A549 (cell line): Measurements from ENCODE around the gene PLA2G2A.

ENCODE experiments used
- CBX2 ChIP-seq: fragments of 200-600 bp; sonication (generic); IDR thresholded peaks from 2 replicates; pipeline ENCODE4 v1.6.1; 2016; ENCODE audit warnings: low read depth, mild to moderate bottlenecking, borderline replicate concordance
- EP300 ChIP-seq, 2 experiments: fragments of >200 bp; sonication (Bioruptor Twin); formaldehyde crosslinking; IDR thresholded peaks; 2 replicates in 1 of 2; 3 replicates in 1 of 2; pipeline ENCODE4 v1.6.1; 2016 to 2017
- HDAC2 ChIP-seq: fragments of 200-600 bp; sonication (generic); IDR thresholded peaks from 2 replicates; pipeline ENCODE4 v1.6.1; 2016
- JUN ChIP-seq, 2 experiments: fragments of >200 bp; sonication (Bioruptor Twin); formaldehyde crosslinking; IDR thresholded peaks; 2 replicates in 1 of 2; 3 replicates in 1 of 2; pipeline ENCODE4 v1.6.1; 2016 to 2017
- POLR2A ChIP-seq: IDR thresholded peaks from 2 replicates; pipeline ENCODE4 v1.6.1; 2012; ENCODE audit warnings: mild to moderate bottlenecking, low read length
- RNF2 ChIP-seq: fragments of 200-600 bp; sonication (generic); IDR thresholded peaks from 2 replicates; pipeline ENCODE4 v1.6.1; 2016; ENCODE audit warnings: low read depth, mild to moderate bottlenecking, antibody characterized with exemption, moderate library complexity, borderline replicate concordance
- TF ChIP-seq, protein P1 (sequence below): fragments of 200-600 bp; sonication (generic); IDR thresholded peaks from 2 replicates; pipeline ENCODE4 v1.6.1; 2016; ENCODE audit warnings: antibody characterized with exemption, mild to moderate bottlenecking, moderate library complexity
- TF ChIP-seq, protein P2 (sequence below): fragments of >200 bp; sonication (Bioruptor Twin); formaldehyde crosslinking; IDR thresholded peaks from 3 replicates; pipeline ENCODE4 v1.5.1; 2016
- TF ChIP-seq, protein P3 (sequence below): fragments of 250-450 bp; sonication (Bioruptor Pico); IDR thresholded peaks from 2 replicates; pipeline ENCODE4 v1.5.0; 2021; ENCODE audit warnings: mild to moderate bottlenecking, moderate library complexity, borderline replicate concordance
- TF ChIP-seq, protein P4 (sequence below): fragments of 450-650 bp; IDR thresholded peaks from 2 replicates; pipeline ENCODE4 v1.6.1; 2014; ENCODE audit warnings: antibody characterized with exemption

DNA sequence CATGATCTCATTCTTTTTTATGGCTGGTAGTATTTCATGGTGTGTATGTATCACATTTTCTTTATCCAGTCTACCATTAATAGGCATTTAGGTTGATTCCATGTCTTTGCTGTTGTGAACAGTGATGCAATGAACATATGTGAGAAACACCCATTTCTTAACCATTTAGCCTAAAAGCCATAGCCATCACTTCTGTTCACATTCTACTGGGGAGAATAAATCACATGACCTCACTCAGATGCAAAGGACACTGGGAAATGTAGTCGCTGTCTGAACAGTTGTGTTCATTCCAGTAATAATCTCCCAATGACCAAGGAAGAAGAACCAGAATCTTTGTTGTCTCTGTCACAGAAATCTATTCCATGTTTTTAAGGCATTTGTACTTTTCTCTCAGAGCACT lies 40.9 kb downstream of the PLA2G2A start:
- TF ChIP-seq, protein P1, sequence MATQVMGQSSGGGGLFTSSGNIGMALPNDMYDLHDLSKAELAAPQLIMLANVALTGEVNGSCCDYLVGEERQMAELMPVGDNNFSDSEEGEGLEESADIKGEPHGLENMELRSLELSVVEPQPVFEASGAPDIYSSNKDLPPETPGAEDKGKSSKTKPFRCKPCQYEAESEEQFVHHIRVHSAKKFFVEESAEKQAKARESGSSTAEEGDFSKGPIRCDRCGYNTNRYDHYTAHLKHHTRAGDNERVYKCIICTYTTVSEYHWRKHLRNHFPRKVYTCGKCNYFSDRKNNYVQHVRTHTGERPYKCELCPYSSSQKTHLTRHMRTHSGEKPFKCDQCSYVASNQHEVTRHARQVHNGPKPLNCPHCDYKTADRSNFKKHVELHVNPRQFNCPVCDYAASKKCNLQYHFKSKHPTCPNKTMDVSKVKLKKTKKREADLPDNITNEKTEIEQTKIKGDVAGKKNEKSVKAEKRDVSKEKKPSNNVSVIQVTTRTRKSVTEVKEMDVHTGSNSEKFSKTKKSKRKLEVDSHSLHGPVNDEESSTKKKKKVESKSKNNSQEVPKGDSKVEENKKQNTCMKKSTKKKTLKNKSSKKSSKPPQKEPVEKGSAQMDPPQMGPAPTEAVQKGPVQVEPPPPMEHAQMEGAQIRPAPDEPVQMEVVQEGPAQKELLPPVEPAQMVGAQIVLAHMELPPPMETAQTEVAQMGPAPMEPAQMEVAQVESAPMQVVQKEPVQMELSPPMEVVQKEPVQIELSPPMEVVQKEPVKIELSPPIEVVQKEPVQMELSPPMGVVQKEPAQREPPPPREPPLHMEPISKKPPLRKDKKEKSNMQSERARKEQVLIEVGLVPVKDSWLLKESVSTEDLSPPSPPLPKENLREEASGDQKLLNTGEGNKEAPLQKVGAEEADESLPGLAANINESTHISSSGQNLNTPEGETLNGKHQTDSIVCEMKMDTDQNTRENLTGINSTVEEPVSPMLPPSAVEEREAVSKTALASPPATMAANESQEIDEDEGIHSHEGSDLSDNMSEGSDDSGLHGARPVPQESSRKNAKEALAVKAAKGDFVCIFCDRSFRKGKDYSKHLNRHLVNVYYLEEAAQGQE = no peak
- TF ChIP-seq, protein P2, sequence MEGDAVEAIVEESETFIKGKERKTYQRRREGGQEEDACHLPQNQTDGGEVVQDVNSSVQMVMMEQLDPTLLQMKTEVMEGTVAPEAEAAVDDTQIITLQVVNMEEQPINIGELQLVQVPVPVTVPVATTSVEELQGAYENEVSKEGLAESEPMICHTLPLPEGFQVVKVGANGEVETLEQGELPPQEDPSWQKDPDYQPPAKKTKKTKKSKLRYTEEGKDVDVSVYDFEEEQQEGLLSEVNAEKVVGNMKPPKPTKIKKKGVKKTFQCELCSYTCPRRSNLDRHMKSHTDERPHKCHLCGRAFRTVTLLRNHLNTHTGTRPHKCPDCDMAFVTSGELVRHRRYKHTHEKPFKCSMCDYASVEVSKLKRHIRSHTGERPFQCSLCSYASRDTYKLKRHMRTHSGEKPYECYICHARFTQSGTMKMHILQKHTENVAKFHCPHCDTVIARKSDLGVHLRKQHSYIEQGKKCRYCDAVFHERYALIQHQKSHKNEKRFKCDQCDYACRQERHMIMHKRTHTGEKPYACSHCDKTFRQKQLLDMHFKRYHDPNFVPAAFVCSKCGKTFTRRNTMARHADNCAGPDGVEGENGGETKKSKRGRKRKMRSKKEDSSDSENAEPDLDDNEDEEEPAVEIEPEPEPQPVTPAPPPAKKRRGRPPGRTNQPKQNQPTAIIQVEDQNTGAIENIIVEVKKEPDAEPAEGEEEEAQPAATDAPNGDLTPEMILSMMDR = no peak
- no peak for TF ChIP-seq POLR2A
- TF ChIP-seq, protein P3, sequence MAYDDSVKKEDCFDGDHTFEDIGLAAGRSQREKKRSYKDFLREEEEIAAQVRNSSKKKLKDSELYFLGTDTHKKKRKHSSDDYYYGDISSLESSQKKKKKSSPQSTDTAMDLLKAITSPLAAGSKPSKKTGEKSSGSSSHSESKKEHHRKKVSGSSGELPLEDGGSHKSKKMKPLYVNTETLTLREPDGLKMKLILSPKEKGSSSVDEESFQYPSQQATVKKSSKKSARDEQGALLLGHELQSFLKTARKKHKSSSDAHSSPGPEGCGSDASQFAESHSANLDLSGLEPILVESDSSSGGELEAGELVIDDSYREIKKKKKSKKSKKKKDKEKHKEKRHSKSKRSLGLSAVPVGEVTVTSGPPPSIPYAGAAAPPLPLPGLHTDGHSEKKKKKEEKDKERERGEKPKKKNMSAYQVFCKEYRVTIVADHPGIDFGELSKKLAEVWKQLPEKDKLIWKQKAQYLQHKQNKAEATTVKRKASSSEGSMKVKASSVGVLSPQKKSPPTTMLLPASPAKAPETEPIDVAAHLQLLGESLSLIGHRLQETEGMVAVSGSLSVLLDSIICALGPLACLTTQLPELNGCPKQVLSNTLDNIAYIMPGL (CRISPR knock-in tag) = no peak
- no peak for TF ChIP-seq HDAC2
- no peak for TF ChIP-seq JUN (IDR thresholded peaks at IDR 0.05)
- TF ChIP-seq CBX2 = no peak
- TF ChIP-seq RNF2 = no peak
- TF ChIP-seq, protein P4, sequence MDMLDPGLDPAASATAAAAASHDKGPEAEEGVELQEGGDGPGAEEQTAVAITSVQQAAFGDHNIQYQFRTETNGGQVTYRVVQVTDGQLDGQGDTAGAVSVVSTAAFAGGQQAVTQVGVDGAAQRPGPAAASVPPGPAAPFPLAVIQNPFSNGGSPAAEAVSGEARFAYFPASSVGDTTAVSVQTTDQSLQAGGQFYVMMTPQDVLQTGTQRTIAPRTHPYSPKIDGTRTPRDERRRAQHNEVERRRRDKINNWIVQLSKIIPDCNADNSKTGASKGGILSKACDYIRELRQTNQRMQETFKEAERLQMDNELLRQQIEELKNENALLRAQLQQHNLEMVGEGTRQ = no peak
- TF ChIP-seq EP300 (IDR thresholded peaks at IDR 0.05) = no peak
